LNCaP clone FGC (cell line): ENCODE data around the gene COBLL1.

ENCODE experiments used
- DNase-seq: peaks from one replicate; pipeline ENCODE4 v3.0.0-alpha.2; 2011; ENCODE audit warnings: low read depth
- H3K4me3 ChIP-seq: 2 replicates; pipeline ENCODE4 v1.5.1; 2011; ENCODE audit warnings: mild to moderate bottlenecking, low read depth, low read length, control low read depth
- CTCF ChIP-seq: IDR thresholded peaks from 2 replicates; pipeline ENCODE4 v1.5.1; 2012; ENCODE audit warnings: mild to moderate bottlenecking; ENCODE audit not compliant: control insufficient read depth, insufficient read depth; ENCODE audit errors: extremely low read depth

COBLL1 gene

GRCh38 chr2:164756773-164757172 lies 84.8 kb downstream of the COBLL1 start:
- TF ChIP-seq CTCF = no peak
- H3K4me3 ChIP-seq = peak overlapping the region; percentile 10; the same call in 1 of the 2 replicates
- no peak for DNase-seq

- TF ChIP-seq CTCF = no peak
- no peak for DNase-seq
- H3K4me3 ChIP-seq = no peak overlapping the region
Observed at GRCh38 chr2:164755952-164756351, 85.7 kb downstream of the COBLL1 start.

GRCh38 chr2:164754157-164755093 lies 87.2 kb downstream of the COBLL1 start:
- no peak overlapping the region for H3K4me3 ChIP-seq
- no peak for DNase-seq
- no peak for TF ChIP-seq CTCF

GRCh38 chr2:164752956-164753355 lies 88.7 kb downstream of the COBLL1 start:
- TF ChIP-seq CTCF = no peak
- no peak for DNase-seq
- no peak overlapping the region for H3K4me3 ChIP-seq

GRCh38 chr2:164747783-164748433 lies 93.7 kb downstream of the COBLL1 start:
- H3K4me3 ChIP-seq = no peak overlapping the region
- TF ChIP-seq CTCF = no peak

GRCh38 chr2:164747140-164747539 lies 94.5 kb downstream of the COBLL1 start:
- DNase-seq = no peak
- H3K4me3 ChIP-seq = no peak overlapping the region
- TF ChIP-seq CTCF = no peak

More at GRCh38 chr2:164747783-164748433, 93.7 kb downstream of the COBLL1 start:
- DNase-seq = no peak
